AG04450 (cell line): Measurements from ENCODE around the gene RALY. TPM values are rescaled to one million over a fixed set of nuclear protein-coding genes. Genes with fewer than 3 reads are reported as not detected.

ENCODE experiments used
- CTCF ChIA-PET: fragments of 300-600, 350-600 bp; formaldehyde crosslinking; extraction: SDS; loops from one replicate; lab custom pipeline; 2022; ENCODE audit warnings: antibody characterized with exemption, inconsistent platforms; lab: Charles Lee
- POLR2A ChIA-PET: fragments of 350-600 bp; formaldehyde crosslinking; extraction: SDS; loops from one replicate; lab custom pipeline; 2021; ENCODE audit warnings: antibody characterized with exemption, inconsistent platforms; lab: Yijun Ruan, JAX
- DNase-seq: peaks from one replicate; pipeline ENCODE4 v3.0.0-alpha.2; 2011; ENCODE audit warnings: low read depth, low spot score
- H3K27ac ChIP-seq: one replicate; pipeline ENCODE4 v1.5.1; 2012; ENCODE audit warnings: low read depth, low read length, control low read depth
- H3K27me3 ChIP-seq: one replicate; pipeline ENCODE4 v1.6.0; 2012; ENCODE audit warnings: low read length; ENCODE audit not compliant: control insufficient read depth, insufficient read depth
- H3K4me3 ChIP-seq: 2 replicates; pipeline ENCODE4 v1.5.1; 2011; ENCODE audit warnings: mild to moderate bottlenecking, low read depth, low read length, control low read depth
- H3K9me3 ChIP-seq: 2 replicates; pipeline ENCODE4 v1.5.1; 2012; ENCODE audit warnings: low read length; ENCODE audit not compliant: control insufficient read depth, insufficient read depth
- polyA plus RNA-seq: library from polyadenylated mRNA; depleted of rRNA; stranded (reverse); fragments of >200 nt; gene quantifications from 2 replicates; pipeline ENCODE4 v1.2.3, GENCODE V29; 2011
- TF ChIP-seq, protein P1 (sequence below): IDR thresholded peaks from 2 replicates; pipeline ENCODE4 v1.5.1; 2011; ENCODE audit warnings: low read depth, low read length, control low read depth, inconsistent platforms

Gene RALY
- polyA plus RNA-seq, 1 experiment = 79.2 TPM

GRCh38 chr20:33984182-33984719 lies 9.5 kb upstream of the RALY start:
- no peak overlapping the region for H3K27ac ChIP-seq
- H3K27me3 ChIP-seq = peaks cover 3% of the 10 kb centered on the region
- TF ChIP-seq, protein P1, sequence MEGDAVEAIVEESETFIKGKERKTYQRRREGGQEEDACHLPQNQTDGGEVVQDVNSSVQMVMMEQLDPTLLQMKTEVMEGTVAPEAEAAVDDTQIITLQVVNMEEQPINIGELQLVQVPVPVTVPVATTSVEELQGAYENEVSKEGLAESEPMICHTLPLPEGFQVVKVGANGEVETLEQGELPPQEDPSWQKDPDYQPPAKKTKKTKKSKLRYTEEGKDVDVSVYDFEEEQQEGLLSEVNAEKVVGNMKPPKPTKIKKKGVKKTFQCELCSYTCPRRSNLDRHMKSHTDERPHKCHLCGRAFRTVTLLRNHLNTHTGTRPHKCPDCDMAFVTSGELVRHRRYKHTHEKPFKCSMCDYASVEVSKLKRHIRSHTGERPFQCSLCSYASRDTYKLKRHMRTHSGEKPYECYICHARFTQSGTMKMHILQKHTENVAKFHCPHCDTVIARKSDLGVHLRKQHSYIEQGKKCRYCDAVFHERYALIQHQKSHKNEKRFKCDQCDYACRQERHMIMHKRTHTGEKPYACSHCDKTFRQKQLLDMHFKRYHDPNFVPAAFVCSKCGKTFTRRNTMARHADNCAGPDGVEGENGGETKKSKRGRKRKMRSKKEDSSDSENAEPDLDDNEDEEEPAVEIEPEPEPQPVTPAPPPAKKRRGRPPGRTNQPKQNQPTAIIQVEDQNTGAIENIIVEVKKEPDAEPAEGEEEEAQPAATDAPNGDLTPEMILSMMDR = no peak
- CTCF ChIA-PET = interaction anchor here (0.5 kb wide), 1 partner anchor 29 kb away, joined by 6 read pairs; no protein-coding TSS in a partner anchor
- POLR2A ChIA-PET = interaction anchor here (1.1 kb wide), 1 partner anchor 9 kb away, joined by 3 read pairs; no protein-coding TSS in a partner anchor
- no peaks in the 10 kb centered on the region for H3K9me3 ChIP-seq
- H3K4me3 ChIP-seq = no peak overlapping the region
- no peak for DNase-seq

GRCh38 chr20:33985280-33985679 lies 8.4 kb upstream of the RALY start:
- H3K4me3 ChIP-seq = no peak overlapping the region
- H3K27me3 ChIP-seq = peaks cover 2% of the 10 kb centered on the region
- ChIA-PET CTCF (no interaction called here), POLR2A (interaction anchor here (1.1 kb wide), 1 partner anchor 8 kb away, joined by 3 read pairs; no protein-coding TSS in a partner anchor)
- no peak for DNase-seq
- TF ChIP-seq, protein P1 = no peak
- no peaks in the 10 kb centered on the region for H3K9me3 ChIP-seq
- no peak overlapping the region for H3K27ac ChIP-seq

DNA sequence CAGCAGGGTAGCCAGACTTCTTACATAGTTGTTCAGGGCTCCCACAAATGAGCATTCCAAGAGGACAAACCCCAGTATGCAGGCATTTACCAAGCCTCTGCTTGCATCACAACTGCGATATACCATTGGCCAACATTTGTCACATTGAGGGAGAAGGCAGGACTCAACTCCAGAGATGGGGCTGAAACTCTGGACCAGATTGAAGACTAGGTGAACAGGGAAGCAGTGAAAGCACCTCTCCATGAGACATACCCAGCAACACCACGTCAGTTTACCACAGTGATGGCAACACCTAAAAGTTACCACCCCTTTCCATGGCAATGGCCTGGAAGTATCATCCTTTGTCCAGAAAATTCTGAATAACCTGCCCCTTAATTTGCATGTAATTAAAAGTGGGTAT lies 7.9 kb upstream of the RALY start:
- TF ChIP-seq, protein P1 = no peak
- H3K27ac ChIP-seq = no peak overlapping the region
- no peak for DNase-seq
- ChIA-PET POLR2A (no interaction called here), CTCF (no interaction called here)
- peaks cover 2% of the 10 kb centered on the region for H3K27me3 ChIP-seq
- no peak overlapping the region for H3K4me3 ChIP-seq
- H3K9me3 ChIP-seq = no peaks in the 10 kb centered on the region

DNA sequence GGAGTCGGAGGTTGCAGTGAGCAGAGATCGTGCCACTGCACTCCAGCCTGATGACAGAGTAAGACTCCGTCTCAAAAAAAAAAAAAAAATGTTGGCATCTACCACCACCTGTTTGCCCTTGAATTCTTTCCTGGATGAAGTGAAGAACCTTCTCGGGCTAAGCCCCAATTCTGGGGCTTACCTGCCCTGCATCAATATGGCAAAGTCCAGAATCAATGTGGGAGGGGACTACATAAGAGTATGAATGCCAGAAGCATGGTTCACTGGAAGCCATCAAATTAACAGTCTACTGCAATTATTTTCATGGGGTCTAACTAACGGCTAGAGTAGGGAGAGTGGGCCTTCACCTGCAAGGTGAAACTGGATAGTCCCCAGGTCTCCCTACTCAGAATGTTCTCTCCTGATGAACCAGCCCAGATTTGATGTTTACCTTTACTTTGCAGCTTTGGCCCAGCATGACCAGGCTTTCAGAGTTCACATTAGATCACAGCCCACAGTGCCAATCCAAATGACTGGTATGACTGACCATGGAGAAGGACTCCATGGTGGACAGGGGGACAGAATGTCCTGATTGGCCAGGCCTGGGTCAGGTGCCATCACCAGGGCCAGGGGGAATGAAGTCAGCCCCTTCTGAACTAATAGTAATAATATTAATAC lies 7.0 kb upstream of the RALY start:
- TF ChIP-seq, protein P1 = no peak
- no peak for DNase-seq
- Histone ChIP-seq H3K9me3 (no peaks in the 10 kb centered on the region), H3K4me3 (no peak overlapping the region), H3K27ac (no peak overlapping the region), H3K27me3 (peaks cover 2% of the 10 kb centered on the region)
- POLR2A ChIA-PET = no interaction called here
- CTCF ChIA-PET = no interaction called here

- H3K27me3 ChIP-seq = no peaks in the 10 kb centered on the region
- POLR2A ChIA-PET = no interaction called here
- no peak overlapping the region for H3K4me3 ChIP-seq
- DNase-seq = no peak
- H3K27ac ChIP-seq = no peak overlapping the region
- H3K9me3 ChIP-seq = no peaks in the 10 kb centered on the region; the same call in 1 of the 2 replicates
- TF ChIP-seq, protein P1 = no peak
- CTCF ChIA-PET = no interaction called here
Observed at GRCh38 chr20:33990075-33990474, 3.6 kb upstream of the RALY start.
